Pulmonary artery endothelial cell (primary cell): ENCODE measurements around the gene GTPBP1. TPM values are rescaled to one million over a fixed set of nuclear protein-coding genes. Genes with fewer than 3 reads are reported as not detected.

Experiments
- DNase-seq: peaks from one replicate; pipeline ENCODE4 v3.0.0-alpha.2; 2011; ENCODE audit warnings: low read depth, low spot score
- total RNA-seq: library from RNA; depleted of rRNA; stranded (reverse); fragments of >200 nt; gene quantifications from 2 replicates; pipeline ENCODE4 v1.2.3, GENCODE V29; 2014

The GTPBP1 gene
- total RNA-seq, 1 donor from 2014 or later = 26.4 TPM

DNA sequence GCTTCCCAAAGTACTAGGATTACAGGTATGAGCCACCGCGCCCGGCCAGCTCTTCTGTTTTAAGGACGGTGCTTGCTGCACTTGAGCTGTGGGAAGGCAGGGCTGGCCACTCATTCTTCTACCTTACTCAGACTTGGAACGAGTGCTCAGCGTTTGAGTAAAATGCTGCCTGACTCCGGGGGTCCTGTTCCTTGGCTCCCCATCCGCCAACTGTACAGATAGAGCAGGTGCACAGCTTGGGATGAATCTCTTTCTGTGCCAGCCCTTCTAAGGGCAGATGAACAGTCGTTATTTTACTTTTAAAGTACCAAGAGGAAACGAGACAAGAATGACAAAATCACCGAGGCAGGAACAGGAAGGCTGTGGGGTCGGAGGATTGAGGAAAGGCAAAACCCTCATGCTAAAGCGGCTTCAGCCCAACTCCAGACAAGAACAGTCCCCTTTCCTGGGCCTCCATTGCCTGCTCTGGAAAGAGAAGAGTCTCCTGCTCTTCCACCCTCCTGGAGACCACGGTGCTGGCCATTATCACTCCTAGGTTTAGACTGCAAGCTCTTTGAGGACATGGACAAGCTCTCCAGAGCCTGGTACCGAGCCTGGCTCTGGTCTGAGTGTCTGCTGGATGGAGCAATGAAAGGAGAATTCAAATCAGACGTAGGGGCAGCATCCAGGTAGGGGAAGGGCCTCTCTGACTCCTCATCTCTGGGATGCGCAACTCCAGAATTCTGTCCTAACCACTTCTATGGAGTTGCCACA is 51.1 kb downstream of the GTPBP1 start:
- no peak for DNase-seq

DNA sequence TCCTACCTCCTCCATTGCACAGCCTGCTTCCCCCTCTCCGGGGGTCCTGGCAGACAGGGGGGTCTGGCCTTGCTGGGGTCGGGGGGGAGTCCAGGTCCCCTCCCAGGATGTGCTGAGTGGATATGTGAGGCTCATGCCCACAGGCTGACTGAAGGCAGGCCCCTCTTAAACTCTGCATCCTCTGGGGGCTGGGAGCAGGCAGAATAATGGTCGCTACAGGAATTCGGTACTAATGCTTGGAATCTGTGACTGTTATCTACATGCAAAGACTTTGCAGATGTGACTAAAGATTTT is 51.7 kb downstream of the GTPBP1 start:
- DNase-seq = no peak

DNA sequence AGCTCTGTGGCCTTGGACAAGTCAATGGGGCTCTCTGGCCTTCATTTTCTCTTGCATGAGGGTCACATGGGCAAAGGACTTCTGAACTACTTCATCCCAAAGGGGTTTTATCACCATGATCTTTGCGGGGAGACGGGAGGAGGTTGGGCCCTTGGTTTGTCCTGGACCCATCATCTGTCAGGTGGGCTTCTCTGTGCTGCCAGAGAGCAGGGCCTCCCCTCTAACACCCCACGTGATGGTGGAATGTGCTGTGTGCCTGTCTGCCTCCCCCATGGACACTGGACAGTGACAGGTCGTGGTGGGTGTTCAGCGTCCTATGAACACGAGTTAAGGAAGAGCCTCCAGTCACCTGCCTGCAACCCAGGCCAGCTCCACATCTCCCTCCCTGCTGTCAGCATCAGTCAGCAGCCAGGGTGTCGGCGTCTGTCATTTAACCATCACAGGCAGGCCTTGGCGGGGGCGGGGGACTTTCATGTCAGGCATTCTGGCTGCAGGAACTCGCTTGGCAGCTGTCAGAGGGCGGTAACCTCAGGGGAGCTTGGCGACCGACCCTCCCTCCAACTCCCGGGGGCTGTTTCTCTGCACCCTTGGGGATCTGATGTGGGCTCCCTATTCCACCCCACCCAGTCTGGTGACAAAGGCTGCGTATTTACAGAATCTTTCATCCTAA is 52.7 kb downstream of the GTPBP1 start:
- no peak for DNase-seq

DNA sequence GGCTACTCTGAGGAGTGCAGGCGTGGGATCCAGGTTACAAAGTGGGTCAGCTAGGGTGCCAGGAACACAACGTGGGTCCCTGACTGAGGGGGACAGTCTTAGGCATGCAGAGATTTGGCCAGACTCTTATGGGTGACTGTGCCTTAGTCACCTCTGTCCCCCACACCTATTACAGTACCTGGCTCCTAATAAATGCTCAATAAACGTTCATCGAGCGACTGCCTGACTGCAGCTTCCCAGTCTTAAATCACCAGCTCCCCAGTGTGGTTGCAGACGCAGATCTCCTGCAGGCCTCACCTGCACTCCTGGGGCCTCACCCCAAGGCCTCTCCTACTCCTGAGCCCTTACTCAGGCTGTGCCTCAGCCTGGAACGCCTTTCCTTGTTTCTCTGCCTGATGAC is 53.3 kb downstream of the GTPBP1 start:
- DNase-seq = no peak

DNA sequence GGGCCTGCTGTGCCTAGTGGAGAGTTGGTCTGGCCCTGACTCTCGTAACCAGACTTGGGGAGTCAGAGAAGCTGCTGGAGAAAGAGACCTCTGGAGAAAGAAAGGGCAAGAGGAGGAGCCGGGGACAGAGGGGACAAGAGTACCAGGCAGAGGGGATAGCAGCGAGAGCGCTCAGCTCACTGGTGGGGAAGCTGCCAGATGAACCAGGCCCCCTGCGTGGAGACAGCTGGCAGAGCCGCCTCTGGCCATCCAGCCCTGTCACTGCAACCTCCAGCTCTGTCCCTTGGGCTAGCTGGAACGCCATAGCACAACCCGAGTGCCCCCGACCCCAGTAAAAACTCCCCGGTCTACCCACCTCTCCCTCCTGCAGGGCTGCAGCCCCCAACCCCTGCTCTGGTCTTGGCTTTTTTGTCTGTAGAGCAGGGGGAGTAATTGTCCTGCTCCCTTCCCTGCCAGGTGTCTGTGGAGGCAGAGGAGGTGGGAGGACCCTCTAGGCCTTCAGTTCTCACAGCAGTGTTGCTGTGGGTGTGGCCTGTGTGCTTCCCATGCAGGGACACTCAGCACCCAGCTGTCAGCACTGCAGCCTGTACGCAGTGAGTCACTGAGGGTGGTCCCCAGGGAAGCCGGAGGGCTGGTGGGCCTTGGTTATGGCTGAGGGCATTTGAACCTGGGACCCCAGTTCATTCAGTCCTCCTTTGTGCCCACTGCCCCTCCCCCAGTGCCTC is 54.9 kb downstream of the GTPBP1 start:
- DNase-seq = no peak

DNA sequence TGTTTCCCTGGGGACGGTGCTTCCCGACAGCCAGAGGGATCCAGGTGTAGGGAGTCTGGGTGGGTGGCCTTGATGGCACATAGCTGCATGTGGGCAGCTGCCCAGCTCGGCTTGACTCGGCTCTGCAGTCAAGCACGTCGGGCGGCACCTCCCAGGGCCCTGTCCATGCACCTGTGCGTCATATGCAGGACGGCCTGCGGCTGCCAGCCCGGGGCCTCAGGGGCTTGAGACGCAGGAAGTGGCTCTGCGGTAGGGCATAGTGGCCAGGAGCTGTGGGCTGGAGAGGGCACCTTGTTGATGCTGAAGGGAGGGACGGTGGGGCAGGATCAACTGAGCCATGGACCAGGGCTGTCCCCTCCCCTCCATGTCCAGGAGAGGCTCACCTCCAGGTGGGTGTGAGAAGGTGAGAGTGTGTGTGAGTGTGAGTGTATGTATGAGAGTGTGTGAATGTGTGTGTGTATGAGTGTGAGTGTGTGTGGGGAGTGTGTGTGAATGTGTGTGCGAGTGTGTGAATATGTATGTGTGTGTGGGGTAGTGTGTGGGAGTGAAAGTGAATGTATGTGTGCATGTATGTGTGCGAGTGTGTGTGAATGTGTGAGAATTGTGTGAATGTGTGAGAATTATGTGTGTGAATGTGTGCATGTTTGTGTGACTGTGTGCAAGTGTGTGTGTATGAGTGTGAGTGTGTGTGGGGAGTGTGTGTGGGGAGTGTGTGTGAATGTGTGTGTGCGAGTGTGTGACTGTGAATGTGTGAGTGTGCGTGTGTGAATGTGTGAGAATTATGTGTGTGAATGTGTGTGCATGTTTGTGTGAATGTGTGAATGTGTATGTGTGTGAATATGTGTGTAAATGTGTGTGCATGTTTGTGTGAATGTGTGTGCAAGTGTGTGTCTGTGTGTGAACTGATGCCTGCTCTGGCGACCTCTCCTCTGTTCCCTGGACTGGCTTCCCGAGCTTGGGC is 55.7 kb downstream of the GTPBP1 start:
- no peak for DNase-seq

DNA sequence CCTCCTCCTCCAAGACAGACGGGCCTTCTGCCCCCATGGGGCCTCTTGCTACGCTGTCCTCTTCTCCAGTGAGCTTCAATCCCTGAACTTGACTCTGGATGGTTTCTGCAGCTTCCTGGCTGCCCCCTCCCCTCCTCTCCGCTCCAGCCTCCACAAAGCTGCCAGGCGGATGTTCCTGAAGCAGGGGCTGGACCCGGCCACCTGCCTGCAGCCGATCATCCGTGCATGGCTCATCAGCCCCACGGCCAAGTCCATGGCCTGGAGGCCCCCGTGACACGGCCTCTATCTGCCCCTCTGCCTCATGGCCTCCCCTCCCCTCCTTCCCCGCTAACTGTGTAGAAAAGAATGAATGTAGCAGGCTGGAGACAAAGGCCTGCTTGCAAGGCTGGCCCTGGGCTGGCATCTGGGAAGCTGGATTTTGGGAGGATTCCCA is 56.8 kb downstream of the GTPBP1 start:
- DNase-seq = no peak

DNA sequence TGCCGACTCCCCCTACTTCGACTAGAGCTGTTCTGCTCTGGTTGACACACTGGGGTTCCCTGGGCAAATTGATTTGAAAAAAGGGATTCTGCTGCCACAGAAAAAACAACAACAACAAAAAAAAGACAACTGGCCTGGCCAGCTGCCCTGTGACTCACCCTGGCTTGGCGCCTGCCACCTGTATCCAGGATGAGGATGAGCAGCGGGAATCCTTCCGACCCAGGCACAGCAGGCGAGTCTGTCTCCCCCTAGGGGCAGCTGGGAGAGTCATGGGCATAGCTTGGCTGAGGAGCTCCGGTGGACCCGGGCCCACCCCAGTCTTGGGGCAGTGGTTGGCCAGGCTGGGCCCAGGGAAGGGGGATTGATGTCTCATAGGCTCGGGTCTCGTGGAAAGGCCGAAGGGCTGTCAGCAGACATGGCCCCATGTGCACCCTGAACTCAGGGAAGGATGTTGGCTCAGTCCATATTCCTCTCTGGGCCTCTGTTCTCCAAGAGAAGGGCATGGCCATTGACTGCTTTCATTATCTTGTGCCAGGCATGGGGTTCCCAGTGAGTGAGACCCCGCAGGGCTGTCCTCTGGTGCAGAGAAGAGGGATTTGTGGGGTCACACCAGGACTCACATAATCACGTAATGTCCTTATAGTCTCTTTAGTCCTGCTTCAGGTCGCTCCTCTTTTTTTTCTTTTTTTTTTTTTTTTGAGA is 60.5 kb downstream of the GTPBP1 start:
- DNase-seq = no peak

DNA sequence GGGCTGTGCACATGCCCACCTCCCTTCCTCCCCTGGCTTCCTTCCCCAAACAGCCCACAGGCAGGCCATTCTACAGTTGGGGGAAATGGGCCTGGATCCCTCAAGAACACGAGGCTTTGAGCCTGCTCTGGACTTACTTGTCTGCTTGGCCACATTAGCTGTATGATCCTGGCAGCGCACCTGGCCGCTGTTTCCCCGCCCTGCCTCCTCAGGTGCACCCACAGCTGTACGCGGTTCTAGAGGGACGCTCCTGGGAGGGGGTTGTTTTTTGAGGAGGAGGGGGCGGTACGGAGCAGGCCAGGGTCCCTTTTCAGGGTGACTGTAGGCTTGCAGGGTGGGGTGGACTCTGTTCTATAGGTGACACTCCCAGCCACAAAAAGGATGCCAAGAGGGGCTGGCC is 61.6 kb downstream of the GTPBP1 start:
- no peak for DNase-seq

DNA sequence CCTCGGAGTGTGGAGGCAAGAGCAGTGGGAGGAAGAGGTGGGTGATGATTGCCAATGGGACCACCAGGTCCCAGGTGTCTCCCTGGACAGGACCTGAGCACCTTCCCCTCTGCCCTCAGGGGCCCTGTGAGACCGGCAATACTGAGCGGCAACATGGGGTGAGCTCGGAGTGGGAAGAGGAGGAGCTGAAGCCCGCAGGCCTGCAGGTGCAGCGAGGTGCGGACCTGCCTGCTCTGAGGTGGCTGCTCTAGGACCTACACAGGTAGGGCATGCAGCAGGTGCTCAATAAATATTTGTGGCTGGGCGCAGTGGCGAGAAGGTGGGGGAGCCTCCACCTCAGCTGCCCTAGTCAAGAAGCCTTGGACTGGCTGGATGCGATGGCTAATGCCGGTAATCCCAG is 62.3 kb downstream of the GTPBP1 start:
- no peak for DNase-seq

DNA sequence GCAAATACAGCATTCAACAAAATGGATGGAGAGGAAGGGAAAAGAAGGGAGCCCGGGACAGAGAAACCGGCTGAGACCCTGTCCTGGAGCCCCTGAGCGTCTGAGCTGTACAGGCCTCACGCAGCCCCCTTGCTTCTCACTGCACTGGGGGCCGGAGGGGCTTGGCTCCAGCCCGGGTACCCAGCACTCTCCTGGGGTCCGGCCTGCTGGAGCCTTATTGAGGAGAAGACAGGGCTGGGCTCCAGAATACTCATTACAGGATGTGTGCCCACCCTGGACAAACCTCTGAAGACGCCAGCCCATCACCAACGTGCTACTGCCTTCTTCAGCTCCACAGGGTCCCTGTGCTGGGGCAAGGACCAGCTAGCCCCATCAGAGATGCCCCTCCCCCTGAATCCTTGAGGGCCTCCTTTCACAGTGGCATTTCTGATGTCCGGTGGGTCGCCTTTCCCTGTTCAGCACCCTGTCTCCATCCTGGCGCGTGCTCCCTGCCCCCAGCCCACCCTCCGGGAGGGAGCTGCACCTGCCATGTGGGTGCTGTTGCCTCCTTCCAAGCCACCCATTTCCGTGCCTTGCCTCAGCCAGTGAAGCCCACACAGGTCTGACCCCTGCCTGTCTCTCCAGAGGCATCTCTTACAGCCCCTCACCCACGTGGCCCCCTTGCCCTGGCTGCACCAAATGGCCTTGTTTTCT is 64.7 kb downstream of the GTPBP1 start:
- DNase-seq = no peak

DNA sequence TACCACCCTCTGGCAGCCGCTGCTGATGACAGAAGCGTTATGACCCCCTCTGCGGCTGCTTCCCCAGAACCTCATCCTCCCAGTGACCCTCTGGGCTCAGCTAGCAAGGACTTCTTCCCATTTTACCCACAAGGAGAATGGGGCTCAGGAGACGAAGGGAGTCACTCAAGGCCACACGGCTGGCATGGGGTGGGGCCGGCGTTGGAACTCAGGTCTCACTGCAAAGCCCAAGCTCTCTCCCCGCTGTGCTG is 66.8 kb downstream of the GTPBP1 start:
- DNase-seq = no peak

DNA sequence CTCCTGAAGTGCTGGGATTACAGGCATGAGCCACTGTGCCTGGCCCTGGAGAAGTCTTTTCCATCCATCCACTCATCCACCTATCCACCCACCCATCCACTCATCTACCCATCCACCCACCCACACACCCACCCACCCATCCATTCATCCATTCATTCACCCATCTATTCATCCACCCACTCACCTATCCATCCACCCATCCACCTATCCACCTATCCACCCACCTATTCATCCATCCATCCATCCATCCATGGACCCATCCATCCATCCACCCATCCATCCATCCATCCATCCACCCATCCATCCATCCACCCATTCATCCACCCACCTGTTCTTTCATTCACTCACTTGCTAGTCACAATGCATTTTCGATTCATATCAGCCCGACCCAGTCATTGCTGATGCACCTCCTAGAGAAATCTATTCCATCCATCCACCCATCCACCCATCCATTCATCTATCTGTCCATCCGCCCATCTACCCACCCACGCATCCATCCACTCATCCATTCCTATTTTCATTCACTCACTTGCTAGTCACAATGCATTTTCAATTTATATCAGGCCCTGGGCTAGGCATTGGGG is 67.7 kb downstream of the GTPBP1 start:
- no peak for DNase-seq

DNA sequence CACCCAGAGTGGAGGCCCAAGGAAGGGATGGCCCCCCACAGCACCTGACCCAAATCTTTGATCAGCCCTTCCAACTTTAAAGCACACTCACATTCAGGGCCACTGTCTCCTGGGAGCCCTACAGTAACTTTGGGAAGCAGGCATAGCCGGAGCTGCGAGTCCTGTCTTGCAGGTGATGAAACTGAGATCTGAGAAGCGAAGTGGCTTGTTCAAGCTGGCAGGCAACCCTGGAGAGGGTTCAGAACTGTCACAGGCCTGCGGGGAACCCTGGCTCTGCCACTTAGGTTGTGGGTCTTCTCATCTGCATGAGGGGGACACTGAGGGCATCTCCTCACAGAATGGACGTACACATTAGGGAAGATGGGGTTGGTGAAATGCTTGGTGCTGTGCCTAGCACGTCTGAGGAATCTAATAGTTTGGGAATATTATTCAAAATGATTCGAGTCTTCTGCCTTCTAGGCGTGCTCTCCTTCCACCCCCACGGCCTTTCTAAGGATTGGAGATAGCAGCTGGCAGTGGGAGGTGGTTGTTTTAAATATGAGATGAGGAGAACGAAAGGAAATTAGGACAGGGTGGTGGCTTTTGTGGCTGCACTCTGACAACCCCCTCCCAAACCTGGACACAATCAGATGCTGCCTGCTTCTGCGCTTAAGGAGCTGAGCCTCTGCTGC is 68.9 kb downstream of the GTPBP1 start:
- DNase-seq = no peak

DNA sequence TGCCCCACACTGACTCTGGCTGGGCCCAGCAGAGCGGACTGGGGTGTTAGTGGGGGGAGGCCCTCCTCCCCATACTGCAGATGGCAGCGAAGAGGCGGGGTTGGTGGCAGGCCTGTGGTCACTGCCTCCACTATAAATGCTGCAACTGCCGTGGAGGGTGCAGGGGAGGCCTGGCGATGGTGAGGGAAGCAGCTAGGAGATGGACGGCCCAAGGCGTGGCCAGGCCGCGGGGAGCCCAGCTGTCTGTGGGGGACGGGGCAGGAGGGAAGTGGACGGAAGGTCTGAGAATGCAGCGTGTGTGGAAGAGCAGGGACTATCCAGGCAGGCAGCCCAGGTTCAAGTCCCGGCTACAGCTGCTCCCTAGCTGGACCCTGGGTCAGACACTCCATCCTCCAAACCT is 69.9 kb downstream of the GTPBP1 start:
- DNase-seq = no peak

DNA sequence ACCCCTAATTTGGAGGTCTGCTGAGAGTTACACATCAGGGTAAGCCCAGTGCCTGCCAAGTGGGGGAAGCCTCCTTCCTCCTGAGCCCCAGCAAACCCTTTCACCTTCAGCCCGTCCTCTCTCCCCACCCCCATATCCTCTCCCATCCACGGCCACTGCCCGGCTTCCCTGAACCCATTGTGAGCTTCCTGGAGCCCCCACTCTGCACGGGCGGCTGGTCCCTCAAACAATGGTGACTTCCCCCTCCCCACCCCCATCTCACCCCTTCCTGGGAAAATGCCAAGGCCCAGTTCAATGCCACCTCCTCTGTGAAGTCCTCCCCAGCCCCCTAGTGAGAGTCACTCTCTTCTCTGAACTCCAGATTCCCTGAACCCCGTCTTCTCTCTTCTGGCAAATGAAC is 70.3 kb downstream of the GTPBP1 start:
- DNase-seq = no peak

DNA sequence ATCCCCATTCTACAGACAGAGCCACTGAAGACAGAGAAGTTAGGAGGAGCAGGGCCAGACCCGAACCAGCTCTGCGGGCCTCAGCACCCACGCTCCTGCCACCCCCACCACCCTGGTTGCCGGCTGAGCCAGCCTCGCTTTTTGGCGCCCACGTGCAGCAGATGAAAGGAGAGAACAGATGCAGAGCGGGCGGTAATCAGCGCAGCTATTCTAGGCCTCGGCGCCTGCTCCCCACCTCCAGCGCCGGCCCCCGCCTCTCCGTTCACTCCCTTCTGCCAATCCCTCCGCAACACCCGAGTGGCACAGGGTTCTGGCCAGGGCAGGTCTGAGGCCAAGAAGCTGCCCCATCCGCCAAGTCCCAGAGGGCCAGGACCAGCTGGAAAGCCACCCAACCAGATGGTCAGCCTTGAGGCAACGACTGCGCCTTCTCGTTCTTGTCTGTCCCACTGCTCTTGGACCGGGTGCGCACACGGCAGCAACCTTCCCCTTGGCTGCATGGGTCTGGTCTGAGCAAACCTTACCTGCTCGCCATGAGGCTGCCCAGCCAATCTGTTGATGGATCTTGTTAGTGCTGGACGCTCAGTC is 71.4 kb downstream of the GTPBP1 start:
- DNase-seq = no peak

DNA sequence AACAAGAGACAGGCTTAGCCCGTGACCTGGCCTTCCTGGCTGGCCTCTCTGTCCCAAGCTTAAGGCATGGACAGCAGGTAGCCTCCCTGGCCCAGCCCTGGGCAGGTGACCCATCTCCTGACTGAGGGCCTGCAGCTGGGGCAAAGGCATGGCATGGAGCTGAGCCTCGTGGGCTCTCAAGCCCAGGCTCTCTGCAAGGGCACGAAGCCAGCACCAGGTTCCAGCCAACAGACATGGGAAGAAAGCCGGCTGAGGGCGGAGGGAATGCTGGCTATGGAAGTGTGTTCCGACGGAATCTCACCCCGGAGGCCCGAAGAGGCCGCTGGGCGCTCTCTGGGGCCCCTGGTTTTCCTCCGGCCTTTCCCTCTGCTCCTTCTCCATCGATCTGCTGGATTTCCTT is 75.3 kb downstream of the GTPBP1 start:
- DNase-seq = no peak

DNA sequence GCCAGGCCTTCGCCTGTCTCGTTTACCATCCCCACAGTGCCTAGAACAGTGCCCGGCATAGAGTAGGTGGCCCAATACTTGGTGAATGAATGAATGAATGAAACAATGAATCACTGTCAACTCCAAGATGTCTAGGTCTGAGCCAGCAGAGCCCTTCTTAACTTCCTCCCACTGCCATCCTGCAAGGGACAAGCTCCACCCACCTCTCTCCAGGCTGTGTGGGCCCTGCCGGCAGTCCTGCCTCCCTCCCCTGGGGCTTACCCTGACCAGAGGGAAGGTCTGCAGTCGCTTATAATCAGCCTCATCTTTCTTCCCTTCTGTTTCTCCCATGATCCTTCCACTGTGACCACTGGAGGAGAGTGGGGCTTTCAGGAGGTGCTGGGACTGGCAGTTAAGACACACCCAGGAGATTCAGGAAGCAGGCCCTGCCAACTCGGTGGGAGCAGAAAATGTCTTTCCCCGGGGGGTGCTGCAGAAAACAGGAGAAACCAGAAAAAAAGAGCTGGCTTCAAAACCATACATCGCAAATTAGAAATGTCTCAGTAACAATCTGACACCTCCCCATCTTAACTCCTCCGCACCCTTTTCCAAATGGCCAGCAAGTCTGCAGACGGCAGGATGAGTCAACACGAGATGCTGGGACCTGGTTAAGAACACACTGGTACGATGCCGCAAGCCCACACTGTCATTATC is 76.8 kb downstream of the GTPBP1 start:
- DNase-seq = no peak
